Measurements from ENCODE around the gene TMEM131.

- TF ChIP-seq, protein P1, sequence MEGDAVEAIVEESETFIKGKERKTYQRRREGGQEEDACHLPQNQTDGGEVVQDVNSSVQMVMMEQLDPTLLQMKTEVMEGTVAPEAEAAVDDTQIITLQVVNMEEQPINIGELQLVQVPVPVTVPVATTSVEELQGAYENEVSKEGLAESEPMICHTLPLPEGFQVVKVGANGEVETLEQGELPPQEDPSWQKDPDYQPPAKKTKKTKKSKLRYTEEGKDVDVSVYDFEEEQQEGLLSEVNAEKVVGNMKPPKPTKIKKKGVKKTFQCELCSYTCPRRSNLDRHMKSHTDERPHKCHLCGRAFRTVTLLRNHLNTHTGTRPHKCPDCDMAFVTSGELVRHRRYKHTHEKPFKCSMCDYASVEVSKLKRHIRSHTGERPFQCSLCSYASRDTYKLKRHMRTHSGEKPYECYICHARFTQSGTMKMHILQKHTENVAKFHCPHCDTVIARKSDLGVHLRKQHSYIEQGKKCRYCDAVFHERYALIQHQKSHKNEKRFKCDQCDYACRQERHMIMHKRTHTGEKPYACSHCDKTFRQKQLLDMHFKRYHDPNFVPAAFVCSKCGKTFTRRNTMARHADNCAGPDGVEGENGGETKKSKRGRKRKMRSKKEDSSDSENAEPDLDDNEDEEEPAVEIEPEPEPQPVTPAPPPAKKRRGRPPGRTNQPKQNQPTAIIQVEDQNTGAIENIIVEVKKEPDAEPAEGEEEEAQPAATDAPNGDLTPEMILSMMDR (IDR thresholded peaks at IDR 0.05; ENCODE audit: borderline replicate concordance, extremely low read depth, low read length, poor library complexity, severe bottlenecking) = no peak
- no peak for TF ChIP-seq EZH2 (IDR thresholded peaks at IDR 0.05; ENCODE audit: borderline replicate concordance, low read depth, low read length, severe bottlenecking)
Measured at GRCh38 chr2:97808816-97809215, 186.9 kb downstream of the TMEM131 start.

Data from DND-41 (cell line).